ENCODE data around the gene TRDN. TPM values are rescaled to one million over a fixed set of nuclear protein-coding genes. Genes with fewer than 3 reads are reported as not detected.

The TRDN gene
- total RNA-seq, 4 donors from 2014 or later = under 0.01 to 5.6 (median 1.6) TPM; not detected in 1

GRCh38 chr6:123224077-123224476 is 412.7 kb downstream of the TRDN start:
- H3K4me3 ChIP-seq = no peak overlapping the region
- intact Hi-C loops (cut with DNase I; ENCODE audit: low total_unique reads) = no loop called here
- no peak for DNase-seq
- TF ChIP-seq POLR2A (IDR thresholded peaks at IDR 0.05) = no peak
- TF ChIP-seq, protein P1, sequence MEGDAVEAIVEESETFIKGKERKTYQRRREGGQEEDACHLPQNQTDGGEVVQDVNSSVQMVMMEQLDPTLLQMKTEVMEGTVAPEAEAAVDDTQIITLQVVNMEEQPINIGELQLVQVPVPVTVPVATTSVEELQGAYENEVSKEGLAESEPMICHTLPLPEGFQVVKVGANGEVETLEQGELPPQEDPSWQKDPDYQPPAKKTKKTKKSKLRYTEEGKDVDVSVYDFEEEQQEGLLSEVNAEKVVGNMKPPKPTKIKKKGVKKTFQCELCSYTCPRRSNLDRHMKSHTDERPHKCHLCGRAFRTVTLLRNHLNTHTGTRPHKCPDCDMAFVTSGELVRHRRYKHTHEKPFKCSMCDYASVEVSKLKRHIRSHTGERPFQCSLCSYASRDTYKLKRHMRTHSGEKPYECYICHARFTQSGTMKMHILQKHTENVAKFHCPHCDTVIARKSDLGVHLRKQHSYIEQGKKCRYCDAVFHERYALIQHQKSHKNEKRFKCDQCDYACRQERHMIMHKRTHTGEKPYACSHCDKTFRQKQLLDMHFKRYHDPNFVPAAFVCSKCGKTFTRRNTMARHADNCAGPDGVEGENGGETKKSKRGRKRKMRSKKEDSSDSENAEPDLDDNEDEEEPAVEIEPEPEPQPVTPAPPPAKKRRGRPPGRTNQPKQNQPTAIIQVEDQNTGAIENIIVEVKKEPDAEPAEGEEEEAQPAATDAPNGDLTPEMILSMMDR (IDR thresholded peaks at IDR 0.05) = no peak
- H3K9me3 ChIP-seq = no peaks in the 10 kb centered on the region
- no peaks in the 10 kb centered on the region for H3K27me3 ChIP-seq
- no peaks in the 10 kb centered on the region for H3K36me3 ChIP-seq
- H3K4me1 ChIP-seq = no peaks in the 10 kb centered on the region
- H3K27ac ChIP-seq = no peak overlapping the region

DNA sequence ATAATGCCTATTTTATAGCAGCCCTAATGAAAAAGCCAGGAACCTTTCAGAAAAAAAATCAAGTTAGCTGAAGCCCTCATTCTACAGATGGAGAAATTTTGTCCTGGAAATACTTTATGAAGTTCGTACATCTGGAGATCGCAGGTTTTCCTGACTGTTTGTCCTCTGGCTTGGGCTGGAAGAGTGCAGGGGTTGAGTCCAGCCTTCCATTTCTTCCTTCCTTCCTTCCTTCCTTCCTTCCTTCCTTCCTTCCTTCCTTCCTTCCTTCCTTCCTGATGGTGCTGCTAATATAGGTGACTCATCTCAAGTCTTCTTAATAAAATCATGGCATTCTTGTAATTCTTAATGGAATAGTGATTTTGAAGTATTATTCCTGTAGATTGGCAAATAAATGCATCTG is 413.3 kb downstream of the TRDN start:
- intact Hi-C loops (cut with DNase I; ENCODE audit: low total_unique reads) = no loop called here
- no peaks in the 10 kb centered on the region for H3K27me3 ChIP-seq
- H3K27ac ChIP-seq = no peak overlapping the region
- no peaks in the 10 kb centered on the region for H3K4me1 ChIP-seq
- H3K36me3 ChIP-seq = no peaks in the 10 kb centered on the region
- no peak overlapping the region for H3K4me3 ChIP-seq
- no peaks in the 10 kb centered on the region for H3K9me3 ChIP-seq
- no peak for DNase-seq
- TF ChIP-seq, protein P1 (IDR thresholded peaks at IDR 0.05) = no peak
- TF ChIP-seq POLR2A (IDR thresholded peaks at IDR 0.05) = no peak

DNA sequence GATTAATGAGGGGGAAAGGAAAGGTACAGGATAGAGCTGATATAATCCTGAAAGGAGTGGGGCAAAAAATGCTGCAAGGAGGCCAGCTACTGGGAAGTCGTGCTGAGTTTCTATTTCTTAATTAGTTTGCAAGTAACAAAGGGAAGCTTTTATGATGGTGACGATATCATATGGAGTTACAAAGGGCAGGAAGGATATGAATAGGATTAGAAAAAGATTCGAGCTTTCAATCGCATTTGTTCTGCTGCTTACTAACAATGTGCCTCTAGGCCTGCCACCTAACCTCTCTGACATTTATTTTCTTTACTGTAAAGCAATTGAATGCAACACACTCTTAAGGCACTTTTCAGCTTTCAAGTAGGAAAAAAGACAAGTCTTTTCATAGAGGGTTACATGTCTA is 421.5 kb downstream of the TRDN start:
- Histone ChIP-seq H3K9me3 (no peaks in the 10 kb centered on the region), H3K27me3 (no peaks in the 10 kb centered on the region), H3K4me3 (no peak overlapping the region), H3K36me3 (no peaks in the 10 kb centered on the region), H3K4me1 (no peaks in the 10 kb centered on the region), H3K27ac (no peak overlapping the region)
- intact Hi-C loops (cut with DNase I; ENCODE audit: low total_unique reads) = no loop called here
- DNase-seq = no peak
- TF ChIP-seq, protein P1 (IDR thresholded peaks at IDR 0.05) = no peak
- TF ChIP-seq POLR2A (IDR thresholded peaks at IDR 0.05) = no peak

- Histone ChIP-seq H3K36me3 (no peaks in the 10 kb centered on the region), H3K9me3 (no peaks in the 10 kb centered on the region), H3K27ac (no peak overlapping the region), H3K4me1 (no peaks in the 10 kb centered on the region), H3K27me3 (no peaks in the 10 kb centered on the region), H3K4me3 (no peak overlapping the region)
- intact Hi-C loops (cut with DNase I; ENCODE audit: low total_unique reads) = no loop called here
- TF ChIP-seq, protein P1 (IDR thresholded peaks at IDR 0.05) = no peak
- no peak for TF ChIP-seq POLR2A (IDR thresholded peaks at IDR 0.05)
- no peak for DNase-seq
These were observed 422.3 kb downstream of the TRDN start for GRCh38 chr6:123214433-123214832.

GRCh38 chr6:123213921-123214320 is 422.8 kb downstream of the TRDN start:
- no peaks in the 10 kb centered on the region for H3K36me3 ChIP-seq
- no peak for DNase-seq

More at GRCh38 chr6:123213921-123214320, 422.8 kb downstream of the TRDN start:
- intact Hi-C loops (cut with DNase I; ENCODE audit: low total_unique reads) = no loop called here
- H3K4me1 ChIP-seq = no peaks in the 10 kb centered on the region
- H3K27ac ChIP-seq = no peak overlapping the region
- no peak overlapping the region for H3K4me3 ChIP-seq
- TF ChIP-seq, protein P1 (IDR thresholded peaks at IDR 0.05) = no peak
- TF ChIP-seq POLR2A (IDR thresholded peaks at IDR 0.05) = no peak
- no peaks in the 10 kb centered on the region for H3K27me3 ChIP-seq
- H3K9me3 ChIP-seq = no peaks in the 10 kb centered on the region
